ENCODE data around the gene SLC16A4. TPM values are rescaled to one million over a fixed set of nuclear protein-coding genes. Genes with fewer than 3 reads are reported as not detected.
"Not testable (repeated sequence)": the region's sequence is repeated elsewhere in the genome, so short reads cannot be mapped to it uniquely, and the experiment has no call there.

Gene SLC16A4
- total and polyA plus RNA-seq, 12 donors, result 1.1 to 15.7 (median 4.8) TPM

DNA sequence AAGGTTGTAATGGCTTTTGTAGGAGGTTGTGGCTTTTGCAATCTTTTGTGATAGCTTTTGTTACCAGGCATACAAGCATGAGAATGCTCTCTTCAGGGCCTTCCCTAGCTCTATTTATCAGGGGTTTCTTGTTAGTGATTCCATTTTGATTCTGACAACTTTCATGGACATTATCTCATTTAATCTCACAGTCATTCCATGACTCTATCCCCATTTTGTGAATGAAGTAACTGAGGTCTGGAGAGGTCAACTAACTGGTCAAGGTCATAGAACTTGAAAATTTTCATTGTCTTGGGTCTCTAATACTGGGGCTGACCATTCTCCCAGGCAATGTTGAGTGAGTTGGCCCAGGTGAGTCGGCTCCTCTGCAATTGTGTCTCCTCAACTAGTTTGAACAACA lies 27.9 kb upstream of the SLC16A4 start:
- no peaks in the 10 kb centered on the region for H3K36me3 ChIP-seq (replicated peaks in 1 of 2)
- H3K4me1 ChIP-seq (replicated peaks in 1 of 2), result peaks cover 0 to 7% of the 10 kb centered on the region in 2 donors
- no peak for DNase-seq
- TF ChIP-seq POLR2A (IDR thresholded peaks at IDR 0.05), result no peak
- TF ChIP-seq, protein P1, sequence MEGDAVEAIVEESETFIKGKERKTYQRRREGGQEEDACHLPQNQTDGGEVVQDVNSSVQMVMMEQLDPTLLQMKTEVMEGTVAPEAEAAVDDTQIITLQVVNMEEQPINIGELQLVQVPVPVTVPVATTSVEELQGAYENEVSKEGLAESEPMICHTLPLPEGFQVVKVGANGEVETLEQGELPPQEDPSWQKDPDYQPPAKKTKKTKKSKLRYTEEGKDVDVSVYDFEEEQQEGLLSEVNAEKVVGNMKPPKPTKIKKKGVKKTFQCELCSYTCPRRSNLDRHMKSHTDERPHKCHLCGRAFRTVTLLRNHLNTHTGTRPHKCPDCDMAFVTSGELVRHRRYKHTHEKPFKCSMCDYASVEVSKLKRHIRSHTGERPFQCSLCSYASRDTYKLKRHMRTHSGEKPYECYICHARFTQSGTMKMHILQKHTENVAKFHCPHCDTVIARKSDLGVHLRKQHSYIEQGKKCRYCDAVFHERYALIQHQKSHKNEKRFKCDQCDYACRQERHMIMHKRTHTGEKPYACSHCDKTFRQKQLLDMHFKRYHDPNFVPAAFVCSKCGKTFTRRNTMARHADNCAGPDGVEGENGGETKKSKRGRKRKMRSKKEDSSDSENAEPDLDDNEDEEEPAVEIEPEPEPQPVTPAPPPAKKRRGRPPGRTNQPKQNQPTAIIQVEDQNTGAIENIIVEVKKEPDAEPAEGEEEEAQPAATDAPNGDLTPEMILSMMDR (IDR thresholded peaks at IDR 0.05), result no peak
- intact Hi-C loops (cut with DNase I), result loop anchor here in 1 of 2 donors (10.0 kb wide), 1 partner anchor 76 kb away; no protein-coding TSS in a partner anchor
- no peak overlapping the region for H3K4me3 ChIP-seq
- no peaks in the 10 kb centered on the region for H3K27me3 ChIP-seq
- 80 to 100% (median 90%) methylated on average over 1 of the region's 1 CpG for WGBS, 4 donors
- no peak overlapping the region for H3K27ac ChIP-seq
- H3K9me3 ChIP-seq (replicated peaks in 1 of 3), result no peaks in the 10 kb centered on the region

- DNase-seq; H3K4me1 ChIP-seq (replicated peaks in 1 of 2); H3K4me3 ChIP-seq; H3K9me3 ChIP-seq (replicated peaks in 1 of 3); H3K36me3 ChIP-seq (replicated peaks in 1 of 2); H3K27me3 ChIP-seq: not testable (repeated sequence)
- WGBS, 4 donors, result 30 to 42% (median 37%) methylated on average over 1 of the region's 1 CpG
- intact Hi-C loops (cut with DNase I), result loop anchor here (5.0 to 10.0 kb wide), 2 partner anchors 49 to 82 kb away; no protein-coding TSS in a partner anchor
- H3K27ac ChIP-seq, result peak overlapping the region in 1 of 5 donors; percentile 46
Measured at GRCh38 chr1:110413045-110413444, 22.2 kb upstream of the SLC16A4 start.

- WGBS, 4 donors, result 11 to 20% (median 15%) methylated on average over 4 of the region's 4 CpGs
- Histone ChIP-seq H3K9me3 (replicated peaks in 1 of 3) (no peaks in the 10 kb centered on the region), H3K27ac (peak overlapping the region in 2 of 5 donors; percentile 4 to 46), H3K27me3 (no peaks in the 10 kb centered on the region), H3K4me1 (replicated peaks in 1 of 2) (peaks cover 0 to 8% of the 10 kb centered on the region in 2 donors), H3K4me3 (no peak overlapping the region), H3K36me3 (replicated peaks in 1 of 2) (no peaks in the 10 kb centered on the region)
- TF ChIP-seq, protein P1 (IDR thresholded peaks at IDR 0.05), result peak; percentile 79 to 97 (median 91)
- no peak for TF ChIP-seq POLR2A (IDR thresholded peaks at IDR 0.05)
- intact Hi-C loops (cut with DNase I), result loop anchor here (5.0 to 10.0 kb wide), 2 partner anchors 50 to 82 kb away; no protein-coding TSS in a partner anchor
- peak; percentile 78 to 93 (median 87) for DNase-seq
Measured at GRCh38 chr1:110412576-110412975, 21.8 kb upstream of the SLC16A4 start.

DNA sequence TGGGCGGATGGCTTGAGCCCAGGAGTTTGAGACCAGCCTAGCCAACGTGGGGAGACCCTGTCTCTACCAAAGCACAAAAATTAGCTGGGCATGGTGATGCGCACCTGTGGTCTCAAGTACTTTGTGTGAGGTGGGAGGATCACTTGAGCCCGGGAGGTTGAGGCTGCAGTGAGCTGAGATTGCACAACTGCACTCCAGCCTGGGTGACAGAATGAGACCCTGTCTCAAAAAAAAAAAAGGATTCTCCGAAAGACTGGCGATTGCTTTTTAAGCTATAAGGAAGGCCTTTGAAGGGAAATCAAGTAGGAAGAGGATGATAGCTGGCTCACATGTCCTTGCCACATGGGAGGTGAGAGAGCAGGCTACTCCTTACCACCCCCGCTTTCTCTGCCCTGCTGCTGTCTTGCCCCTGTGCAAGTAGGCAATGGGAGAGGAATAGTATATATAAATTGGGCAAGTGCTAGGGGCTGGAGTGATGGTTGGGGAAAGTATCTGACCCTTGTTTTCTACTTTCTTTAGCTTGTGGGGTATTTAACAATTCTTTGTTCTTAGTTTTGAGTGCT lies 20.4 kb upstream of the SLC16A4 start:
- H3K4me1 ChIP-seq (replicated peaks in 1 of 2), result peaks cover 0 to 13% of the 10 kb centered on the region in 2 donors
- TF ChIP-seq, protein P1 (IDR thresholded peaks at IDR 0.05), result no peak
- no peak for TF ChIP-seq POLR2A (IDR thresholded peaks at IDR 0.05)
- no peak overlapping the region for H3K4me3 ChIP-seq
- no peaks in the 10 kb centered on the region for H3K36me3 ChIP-seq (replicated peaks in 1 of 2)
- no peak overlapping the region for H3K27ac ChIP-seq
- H3K27me3 ChIP-seq, result no peaks in the 10 kb centered on the region
- WGBS, 4 donors, result 81 to 89% (median 86%) methylated on average over 5 to 7 of the region's 7 CpGs
- DNase-seq, result no peak
- no peaks in the 10 kb centered on the region for H3K9me3 ChIP-seq (replicated peaks in 1 of 3)
- intact Hi-C loops (cut with DNase I), result loop anchor here (2.0 to 10.0 kb wide), 3 partner anchors 50 to 84 kb away; no protein-coding TSS in a partner anchor

GRCh38 chr1:110409316-110409715 lies 18.5 kb upstream of the SLC16A4 start:
- Histone ChIP-seq H3K36me3 (replicated peaks in 1 of 2) (peaks cover 0 to 15% of the 10 kb centered on the region in 2 donors), H3K27ac (no peak overlapping the region), H3K9me3 (replicated peaks in 1 of 3) (no peaks in the 10 kb centered on the region), H3K4me1 (replicated peaks in 1 of 2) (peaks cover 0 to 20% of the 10 kb centered on the region in 2 donors), H3K27me3 (no peaks in the 10 kb centered on the region), H3K4me3 (no peak overlapping the region)
- intact Hi-C loops (cut with DNase I), result loop anchor here (10.0 kb wide), 1 partner anchor 65 kb away; no protein-coding TSS in a partner anchor
- WGBS, 4 donors, result 93 to 99% (median 94%) methylated on average over 6 of the region's 6 CpGs
- TF ChIP-seq POLR2A (IDR thresholded peaks at IDR 0.05), result no peak
- TF ChIP-seq, protein P1 (IDR thresholded peaks at IDR 0.05), result no peak
- no peak for DNase-seq
